ENCODE measurements around the gene ZGPAT.

DNA sequence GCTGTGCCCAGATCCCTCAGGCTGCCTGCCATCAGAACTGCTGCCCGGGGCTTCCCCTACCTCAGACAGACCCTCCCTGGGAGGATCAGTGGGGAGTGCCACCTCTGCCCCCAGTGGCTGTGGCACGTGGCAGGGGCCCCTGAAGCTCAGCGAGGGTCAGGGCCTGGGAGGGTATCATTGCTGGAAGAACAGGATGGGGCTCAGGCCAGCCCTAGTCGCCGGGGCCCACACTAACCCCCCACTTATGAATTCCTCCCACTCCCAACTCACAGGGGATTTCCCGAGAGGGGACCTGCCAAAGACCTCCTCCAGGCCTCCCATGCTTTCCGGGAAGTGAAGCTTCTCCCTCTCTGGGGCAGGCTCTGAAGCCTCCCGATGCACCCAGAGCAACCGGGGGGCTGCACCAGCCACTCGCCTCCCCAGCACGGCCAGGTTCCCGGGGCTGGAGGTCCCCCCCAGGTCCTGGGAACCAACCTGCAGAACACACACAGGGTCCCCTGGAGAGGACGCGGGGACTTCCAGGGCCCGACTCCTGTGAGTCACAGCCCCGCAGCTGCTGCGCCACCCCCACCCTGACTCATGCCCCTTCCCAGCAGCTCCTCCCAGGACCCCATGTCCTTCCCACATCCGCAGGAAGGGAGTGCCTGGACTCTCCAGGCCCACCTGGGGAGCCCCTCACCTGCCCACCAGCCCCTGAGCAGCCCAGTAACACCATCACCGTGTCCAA is 8.9 kb upstream of the ZGPAT start:
- TF ChIP-seq CTCF (IDR thresholded peaks at IDR 0.05; ENCODE audit: extremely low read depth in 1 of 2, insufficient read depth in 1 of 2, low read depth in 1 of 2, low read length in 2 of 2) (no peak), EZH2 (IDR thresholded peaks at IDR 0.05; ENCODE audit: borderline replicate concordance, low read depth, low read length, severe bottlenecking) (no peak), POLR2AphosphoS5 (IDR thresholded peaks at IDR 0.05; ENCODE audit: insufficient read depth, low read depth, low read length) (peak; percentile 90), GATA2 (IDR thresholded peaks at IDR 0.05; ENCODE audit: insufficient read depth, insufficient read length, low read depth, low read length) (no peak), POLR2A (IDR thresholded peaks at IDR 0.05; ENCODE audit: low read depth, low read length) (peak; percentile 24), MAX (IDR thresholded peaks at IDR 0.05; ENCODE audit: insufficient read depth, insufficient read length) (no peak), MYC (IDR thresholded peaks at IDR 0.05; ENCODE audit: low read depth, low read length) (no peak)
